LHCN-M2 (cell line): Measurements from ENCODE around the gene SCAMP1. TPM values are rescaled to one million over a fixed set of nuclear protein-coding genes. Genes with fewer than 3 reads are reported as not detected.

Experiments used
- DNase-seq: peaks from one replicate; pipeline ENCODE4 v3.0.0-alpha.2; 2012; ENCODE audit warnings: low read depth
- total RNA-seq: library from RNA; depleted of rRNA; stranded (reverse); fragments of >200 nt; gene quantifications from 2 replicates; pipeline ENCODE4 v1.2.3, GENCODE V29; 2014; rRNA removed

The SCAMP1 gene
- total RNA-seq, 1 experiment from 2014 or later, result 53.8 TPM

GRCh38 chr5:78511121-78511906 lies 150.9 kb downstream of the SCAMP1 start:
- peak; percentile 72 for DNase-seq

- no peak for DNase-seq
Observed at GRCh38 chr5:78512435-78512834, 152.0 kb downstream of the SCAMP1 start.

GRCh38 chr5:78513441-78513840 lies 153.0 kb downstream of the SCAMP1 start:
- DNase-seq, result no peak

GRCh38 chr5:78514427-78515330 lies 154.3 kb downstream of the SCAMP1 start:
- peak; percentile 78 for DNase-seq

GRCh38 chr5:78515670-78516069 lies 155.3 kb downstream of the SCAMP1 start:
- DNase-seq, result peak; percentile 98

- DNase-seq, result peak; percentile 97
Observed at GRCh38 chr5:78518365-78519197, 158.2 kb downstream of the SCAMP1 start.

- no peak for DNase-seq
Observed at GRCh38 chr5:78519198-78519941, 159.0 kb downstream of the SCAMP1 start.

- DNase-seq, result no peak
Observed at GRCh38 chr5:78521455-78521854, 161.0 kb downstream of the SCAMP1 start.

- no peak for DNase-seq
Observed at GRCh38 chr5:78522476-78523260, 162.3 kb downstream of the SCAMP1 start.

GRCh38 chr5:78523314-78524193 lies 163.1 kb downstream of the SCAMP1 start:
- DNase-seq, result no peak

GRCh38 chr5:78526049-78526525 lies 165.7 kb downstream of the SCAMP1 start:
- peak; percentile 93 for DNase-seq

- peak; percentile 97 for DNase-seq
Observed at GRCh38 chr5:78527054-78527859, 166.8 kb downstream of the SCAMP1 start.

GRCh38 chr5:78527925-78528324 lies 167.5 kb downstream of the SCAMP1 start:
- peak; percentile 63 for DNase-seq

Other genes starting within 250 kb of the SCAMP1 start
- 51.9 and 64.6 TPM in 2 replicates for gene AP3B1, start 65.9 kb upstream of the SCAMP1 start, total RNA-seq